Epithelial cell of esophagus (primary cell): Measurements from ENCODE around the gene SRMS.

Source experiments
- DNase-seq: peaks from one replicate; pipeline ENCODE4 v3.0.0; 2010; ENCODE audit warnings: low read depth
- H3K4me3 ChIP-seq: 2 replicates; pipeline ENCODE4 v1.5.1; 2011; ENCODE audit warnings: mild to moderate bottlenecking, low read length, control low read depth
- TF ChIP-seq, protein P1 (sequence below): IDR thresholded peaks from 2 replicates; pipeline ENCODE4 v1.5.1; 2011; ENCODE audit warnings: low read depth, mild to moderate bottlenecking, low read length, control low read depth, inconsistent platforms; ENCODE audit not compliant: insufficient read depth; ENCODE audit errors: missing control alignments

Gene SRMS

DNA sequence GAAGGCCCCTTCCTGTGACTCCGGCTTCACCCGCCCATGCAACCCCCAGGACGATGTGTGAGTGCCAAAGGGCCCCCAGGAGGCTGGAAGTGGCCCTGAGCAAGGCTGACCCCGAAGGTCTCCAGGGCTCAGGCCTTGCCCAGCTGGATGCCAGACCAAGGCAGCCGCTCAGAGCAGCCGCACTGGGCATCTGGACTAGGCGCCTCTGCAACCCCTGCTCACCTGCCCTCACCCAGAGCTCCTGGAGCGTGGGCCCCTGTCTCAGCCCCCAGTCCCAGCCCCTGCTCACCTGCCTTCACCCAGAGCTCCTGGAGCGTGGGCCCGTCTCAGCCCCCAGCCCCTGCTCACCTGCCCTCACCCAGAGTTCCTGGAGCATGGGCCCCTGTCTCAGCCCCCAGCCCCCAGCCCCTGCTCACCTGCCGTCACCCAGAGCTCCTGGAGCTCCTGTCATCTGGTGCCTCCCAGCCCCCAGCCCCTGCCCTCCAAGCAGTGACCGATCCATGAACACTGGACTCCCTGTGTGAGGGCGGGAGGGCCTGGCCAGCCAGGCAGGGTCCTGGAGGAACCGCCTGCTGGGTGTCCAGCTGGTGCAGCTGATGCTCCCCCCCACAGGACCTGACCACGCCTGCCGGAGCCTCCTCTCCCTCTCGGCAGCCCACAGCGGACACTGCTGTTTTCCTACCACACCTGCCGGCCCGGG, 1.1 kb downstream of the SRMS start:
- DNase-seq, result no peak
- H3K4me3 ChIP-seq, result no peak overlapping the region
- TF ChIP-seq, protein P1, sequence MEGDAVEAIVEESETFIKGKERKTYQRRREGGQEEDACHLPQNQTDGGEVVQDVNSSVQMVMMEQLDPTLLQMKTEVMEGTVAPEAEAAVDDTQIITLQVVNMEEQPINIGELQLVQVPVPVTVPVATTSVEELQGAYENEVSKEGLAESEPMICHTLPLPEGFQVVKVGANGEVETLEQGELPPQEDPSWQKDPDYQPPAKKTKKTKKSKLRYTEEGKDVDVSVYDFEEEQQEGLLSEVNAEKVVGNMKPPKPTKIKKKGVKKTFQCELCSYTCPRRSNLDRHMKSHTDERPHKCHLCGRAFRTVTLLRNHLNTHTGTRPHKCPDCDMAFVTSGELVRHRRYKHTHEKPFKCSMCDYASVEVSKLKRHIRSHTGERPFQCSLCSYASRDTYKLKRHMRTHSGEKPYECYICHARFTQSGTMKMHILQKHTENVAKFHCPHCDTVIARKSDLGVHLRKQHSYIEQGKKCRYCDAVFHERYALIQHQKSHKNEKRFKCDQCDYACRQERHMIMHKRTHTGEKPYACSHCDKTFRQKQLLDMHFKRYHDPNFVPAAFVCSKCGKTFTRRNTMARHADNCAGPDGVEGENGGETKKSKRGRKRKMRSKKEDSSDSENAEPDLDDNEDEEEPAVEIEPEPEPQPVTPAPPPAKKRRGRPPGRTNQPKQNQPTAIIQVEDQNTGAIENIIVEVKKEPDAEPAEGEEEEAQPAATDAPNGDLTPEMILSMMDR, result no peak

DNA sequence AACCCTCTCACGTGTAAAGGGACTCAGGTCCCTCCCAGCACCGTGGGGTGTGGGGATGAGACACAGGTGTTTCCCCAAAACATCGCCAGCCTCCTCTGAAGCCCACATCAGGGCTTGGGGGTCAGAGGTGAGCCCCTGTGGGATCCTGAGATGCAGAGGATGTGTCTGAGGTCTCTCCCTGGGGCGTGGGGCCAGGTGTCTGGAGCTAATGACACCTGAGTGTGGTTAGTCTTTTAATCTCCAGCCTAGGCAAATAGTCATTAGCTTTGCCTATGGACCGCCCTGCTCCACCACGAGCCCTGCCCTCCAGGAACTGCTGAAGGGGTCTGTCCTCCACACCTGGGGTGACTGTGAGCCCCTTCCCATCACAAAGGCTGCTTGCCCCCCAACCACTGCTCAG, 1.7 kb downstream of the SRMS start:
- no peak for DNase-seq
- H3K4me3 ChIP-seq, result no peak overlapping the region
- TF ChIP-seq, protein P1, result no peak

DNA sequence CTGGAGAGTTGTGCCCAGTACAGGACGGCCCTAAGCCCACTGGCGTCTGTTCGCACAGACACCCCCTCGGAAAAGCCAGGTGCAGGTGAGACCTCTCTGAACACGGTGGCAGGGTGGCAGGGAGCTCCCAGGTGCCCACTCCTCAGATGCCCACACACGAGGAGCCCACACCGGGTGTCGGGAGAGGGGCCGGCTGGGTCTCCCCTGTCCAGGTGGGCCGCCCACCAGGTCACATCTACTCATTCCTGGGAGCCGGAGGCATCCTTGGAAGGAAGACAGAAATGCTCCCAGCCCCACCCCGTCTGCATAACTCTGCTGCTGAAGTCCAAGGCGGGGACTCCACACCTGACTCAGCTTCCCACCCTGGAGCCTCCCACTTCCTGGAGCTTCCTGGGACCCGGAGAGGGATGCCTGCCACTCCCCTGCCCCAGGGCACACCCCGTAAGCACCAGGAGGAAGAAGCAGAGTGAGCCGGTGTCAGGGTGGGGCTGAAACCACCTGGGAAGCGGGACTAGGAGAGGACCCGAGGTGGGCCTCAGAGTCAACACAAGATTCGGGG, 2.5 kb downstream of the SRMS start:
- peak; percentile 92 for DNase-seq
- H3K4me3 ChIP-seq, result no peak overlapping the region
- TF ChIP-seq, protein P1, result no peak

GRCh38 chr20:63544241-63544957, 3.1 kb downstream of the SRMS start:
- TF ChIP-seq, protein P1, result no peak
- DNase-seq, result no peak
- no peak overlapping the region for H3K4me3 ChIP-seq

DNA sequence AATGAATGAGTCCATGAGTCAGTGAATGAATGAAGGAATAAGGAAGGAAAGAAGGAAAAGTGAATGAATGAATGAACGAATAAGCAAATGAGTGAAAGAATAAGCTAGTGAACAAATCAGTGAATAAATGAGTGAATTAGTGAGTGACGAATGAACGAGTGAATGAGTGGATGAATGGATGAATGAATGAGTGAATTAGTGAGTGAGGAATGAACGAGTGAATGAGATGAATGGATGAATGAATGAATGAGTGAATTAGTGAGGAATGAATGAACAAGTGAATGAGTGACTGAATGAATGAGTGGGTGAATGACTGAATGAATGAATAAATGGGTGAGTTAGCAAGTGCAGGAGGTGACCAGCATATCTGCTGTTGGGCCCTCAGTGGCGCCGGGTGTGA, 3.8 kb downstream of the SRMS start:
- TF ChIP-seq, protein P1, result no peak
- DNase-seq, result no peak
- no peak overlapping the region for H3K4me3 ChIP-seq

- TF ChIP-seq, protein P1, result no peak
- H3K4me3 ChIP-seq, result no peak overlapping the region
Observed at GRCh38 chr20:63543131-63543530, 4.4 kb downstream of the SRMS start.

More at GRCh38 chr20:63543131-63543530, 4.4 kb downstream of the SRMS start:
- DNase-seq, result no peak
